ENCODE results near the gene BAIAP3.
"Not testable (repeated sequence)": the region's sequence is repeated elsewhere in the genome, so short reads cannot be mapped to it uniquely, and the experiment has no call there.

Gene BAIAP3

DNA sequence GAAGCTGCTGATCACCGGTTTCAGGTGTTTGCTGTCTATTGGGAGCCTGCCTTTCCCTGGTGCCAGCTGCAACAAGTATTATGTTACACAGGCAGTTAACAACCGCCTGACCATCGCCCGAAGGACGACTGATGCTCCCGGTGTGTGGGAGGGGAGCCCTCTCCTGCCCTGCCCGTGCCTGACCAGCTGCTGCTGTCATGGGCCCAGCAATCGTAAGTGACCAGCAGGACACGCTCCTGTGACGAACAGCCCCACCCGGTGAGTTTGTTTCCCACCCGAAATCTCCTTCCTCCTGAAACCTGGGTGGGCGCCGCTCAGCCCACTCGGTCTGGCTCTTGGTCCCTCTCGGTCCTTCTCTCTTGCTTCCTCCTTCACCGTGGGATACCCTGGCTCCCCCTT lies 41.9 kb upstream of the BAIAP3 start:
- H3K4me3 Mint-ChIP-seq = peak overlapping the region; percentile 49
- peaks cover 63% of the 10 kb centered on the region for H3K27me3 Mint-ChIP-seq (ENCODE audit: low read depth, poor library complexity)
- H3K4me1 Mint-ChIP-seq = peaks cover 65% of the 10 kb centered on the region
- TF ChIP-seq, protein P1, sequence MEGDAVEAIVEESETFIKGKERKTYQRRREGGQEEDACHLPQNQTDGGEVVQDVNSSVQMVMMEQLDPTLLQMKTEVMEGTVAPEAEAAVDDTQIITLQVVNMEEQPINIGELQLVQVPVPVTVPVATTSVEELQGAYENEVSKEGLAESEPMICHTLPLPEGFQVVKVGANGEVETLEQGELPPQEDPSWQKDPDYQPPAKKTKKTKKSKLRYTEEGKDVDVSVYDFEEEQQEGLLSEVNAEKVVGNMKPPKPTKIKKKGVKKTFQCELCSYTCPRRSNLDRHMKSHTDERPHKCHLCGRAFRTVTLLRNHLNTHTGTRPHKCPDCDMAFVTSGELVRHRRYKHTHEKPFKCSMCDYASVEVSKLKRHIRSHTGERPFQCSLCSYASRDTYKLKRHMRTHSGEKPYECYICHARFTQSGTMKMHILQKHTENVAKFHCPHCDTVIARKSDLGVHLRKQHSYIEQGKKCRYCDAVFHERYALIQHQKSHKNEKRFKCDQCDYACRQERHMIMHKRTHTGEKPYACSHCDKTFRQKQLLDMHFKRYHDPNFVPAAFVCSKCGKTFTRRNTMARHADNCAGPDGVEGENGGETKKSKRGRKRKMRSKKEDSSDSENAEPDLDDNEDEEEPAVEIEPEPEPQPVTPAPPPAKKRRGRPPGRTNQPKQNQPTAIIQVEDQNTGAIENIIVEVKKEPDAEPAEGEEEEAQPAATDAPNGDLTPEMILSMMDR (IDR thresholded peaks at IDR 0.05) = no peak
- H3K36me3 Mint-ChIP-seq (ENCODE audit: low read depth) = no peaks in the 10 kb centered on the region
- no peaks in the 10 kb centered on the region for H3K9me3 Mint-ChIP-seq
- H3K27ac Mint-ChIP-seq = peak overlapping the region; percentile 83
- peak; percentile 62 for DNase-seq

DNA sequence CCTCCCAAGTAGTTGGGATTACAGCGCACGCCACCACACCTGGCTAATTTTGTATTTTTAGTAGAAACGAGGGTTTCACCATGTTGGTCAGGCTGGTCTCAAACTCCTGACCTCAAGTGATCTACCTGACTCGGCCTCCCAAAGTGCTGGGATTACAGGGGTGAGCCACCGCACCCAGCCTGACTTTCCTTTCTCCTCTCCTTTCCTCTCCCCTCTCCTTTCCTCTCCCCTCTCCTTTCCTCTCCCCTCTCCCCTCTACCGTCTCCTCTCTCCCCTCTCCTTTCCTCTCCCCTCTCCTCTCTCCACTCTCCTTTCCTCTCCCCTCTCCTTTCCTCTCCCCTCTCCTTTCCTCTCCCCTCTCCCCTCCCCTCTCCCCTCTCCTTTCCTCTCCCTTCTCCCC lies 41.2 kb upstream of the BAIAP3 start:
- Mint-ChIP-seq H3K4me1 (peaks cover 70% of the 10 kb centered on the region), H3K27me3 (ENCODE audit: low read depth, poor library complexity) (peaks cover 63% of the 10 kb centered on the region), H3K4me3 (peak overlapping the region; percentile 49), H3K27ac (peak overlapping the region; percentile 83)
- not testable (repeated sequence) for DNase-seq; H3K9me3 Mint-ChIP-seq; H3K36me3 Mint-ChIP-seq (ENCODE audit: low read depth)

DNA sequence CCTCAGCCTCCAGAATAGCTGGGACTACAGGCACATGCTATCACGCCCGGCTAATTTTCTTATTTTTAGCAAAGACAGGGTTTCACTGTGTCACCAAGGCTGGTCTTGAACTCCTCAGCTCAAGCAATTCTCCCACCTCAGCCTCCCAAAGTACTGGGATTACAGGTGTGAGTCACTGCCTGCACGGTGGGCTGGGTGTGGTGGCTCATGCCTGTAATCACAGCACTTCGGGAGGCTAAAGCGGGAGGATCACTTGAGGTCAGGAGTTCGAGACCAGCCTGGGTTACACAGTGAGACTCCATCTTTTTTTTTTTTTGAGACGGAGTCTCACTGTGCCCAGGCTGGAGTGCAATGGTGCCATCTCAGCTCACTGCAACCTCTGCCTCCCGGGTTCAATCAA lies 40.6 kb upstream of the BAIAP3 start:
- H3K4me1 Mint-ChIP-seq = peaks cover 69% of the 10 kb centered on the region
- peaks cover 59% of the 10 kb centered on the region for H3K27me3 Mint-ChIP-seq (ENCODE audit: low read depth, poor library complexity)
- not testable (repeated sequence) for DNase-seq; H3K27ac Mint-ChIP-seq; H3K9me3 Mint-ChIP-seq; H3K4me3 Mint-ChIP-seq; H3K36me3 Mint-ChIP-seq (ENCODE audit: low read depth)

DNA sequence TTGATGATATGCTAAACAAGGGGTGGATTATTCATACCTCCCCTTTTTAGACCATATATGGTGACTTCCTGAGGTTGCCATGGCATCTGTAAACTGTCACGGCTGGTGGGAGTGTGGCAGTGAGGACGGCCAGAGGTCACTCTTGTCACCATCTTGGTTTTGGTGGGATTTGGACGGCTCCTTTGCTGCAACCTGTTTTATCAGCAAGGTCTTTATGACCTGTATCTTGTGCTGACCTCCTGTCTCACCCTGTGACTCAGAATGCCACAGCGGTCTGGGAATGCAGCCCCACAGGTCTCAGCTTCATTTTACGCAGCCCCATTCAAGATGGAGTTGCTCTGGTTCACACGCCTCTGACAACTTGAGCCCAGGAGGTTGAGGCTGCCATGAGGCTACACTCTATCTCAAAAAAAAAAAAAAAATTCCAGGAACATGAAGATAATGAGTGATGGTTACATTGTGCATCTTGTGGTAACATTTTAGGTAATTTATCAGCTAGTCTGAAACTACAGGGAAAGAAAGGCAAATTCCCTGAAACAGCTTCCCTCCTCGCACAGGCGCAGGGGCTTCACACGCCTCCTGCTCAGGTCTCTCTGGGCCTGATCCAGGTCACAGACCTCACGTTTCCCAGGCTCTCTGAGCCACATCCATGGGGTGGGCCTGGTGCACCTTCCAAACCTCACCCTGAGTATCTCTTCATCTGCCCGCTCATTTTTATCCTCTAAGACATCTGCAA lies 39.4 kb upstream of the BAIAP3 start:
- Mint-ChIP-seq H3K4me1 (peaks cover 76% of the 10 kb centered on the region), H3K9me3 (peaks cover 3% of the 10 kb centered on the region), H3K27ac (peak overlapping the region; percentile 69), H3K4me3 (peak overlapping the region; percentile 19), H3K36me3 (ENCODE audit: low read depth) (no peaks in the 10 kb centered on the region), H3K27me3 (ENCODE audit: low read depth, poor library complexity) (peaks cover 52% of the 10 kb centered on the region)
- TF ChIP-seq, protein P1 (IDR thresholded peaks at IDR 0.05) = no peak
- no peak for DNase-seq

DNA sequence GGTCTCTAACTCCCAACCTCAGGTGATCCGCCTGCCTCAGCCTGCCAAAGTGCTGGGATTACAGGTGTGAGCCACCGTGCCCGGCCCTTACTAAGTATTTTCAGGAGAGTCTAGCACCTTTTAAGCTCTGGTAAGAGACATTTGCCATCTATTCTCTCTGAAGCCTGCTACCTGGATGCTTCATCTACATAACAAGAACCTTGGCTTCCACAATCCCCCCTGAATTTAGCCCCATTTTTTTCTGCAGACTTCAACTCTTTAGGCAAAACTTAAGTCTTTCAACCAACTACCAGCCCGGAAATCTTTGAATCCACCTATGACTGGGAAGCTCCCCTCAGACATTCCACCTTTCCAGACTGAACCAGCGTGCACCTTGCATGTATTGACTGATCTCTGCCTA lies 38.0 kb upstream of the BAIAP3 start:
- peaks cover 71% of the 10 kb centered on the region for H3K4me1 Mint-ChIP-seq
- H3K27me3 Mint-ChIP-seq (ENCODE audit: low read depth, poor library complexity) = peaks cover 43% of the 10 kb centered on the region
- peak overlapping the region; percentile 52 for H3K4me3 Mint-ChIP-seq
- H3K9me3 Mint-ChIP-seq = peaks cover 3% of the 10 kb centered on the region
- H3K36me3 Mint-ChIP-seq (ENCODE audit: low read depth) = no peaks in the 10 kb centered on the region
- DNase-seq = no peak
- TF ChIP-seq, protein P1 (IDR thresholded peaks at IDR 0.05) = no peak
- no peak overlapping the region for H3K27ac Mint-ChIP-seq

DNA sequence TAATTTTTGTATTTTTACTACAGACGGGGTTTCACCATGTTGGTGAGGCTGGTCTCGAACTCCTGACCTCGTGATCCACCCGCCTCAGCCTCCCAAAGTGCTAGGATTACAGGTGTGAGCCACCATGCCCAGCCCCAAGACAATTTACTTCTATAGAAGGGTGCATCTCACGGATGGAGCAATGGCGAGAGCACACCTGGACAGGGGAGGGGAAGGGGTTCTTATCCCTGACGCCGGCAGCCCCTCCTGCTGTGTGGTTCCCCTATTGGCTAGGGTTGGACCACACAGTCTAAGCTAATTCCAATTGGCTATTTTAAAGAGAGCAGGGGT lies 36.8 kb upstream of the BAIAP3 start:
- peaks cover 35% of the 10 kb centered on the region for H3K27me3 Mint-ChIP-seq (ENCODE audit: low read depth, poor library complexity)
- H3K9me3 Mint-ChIP-seq; DNase-seq; H3K36me3 Mint-ChIP-seq (ENCODE audit: low read depth); H3K27ac Mint-ChIP-seq: not testable (repeated sequence)
- H3K4me3 Mint-ChIP-seq = peak overlapping the region; percentile 44
- peaks cover 65% of the 10 kb centered on the region for H3K4me1 Mint-ChIP-seq

DNA sequence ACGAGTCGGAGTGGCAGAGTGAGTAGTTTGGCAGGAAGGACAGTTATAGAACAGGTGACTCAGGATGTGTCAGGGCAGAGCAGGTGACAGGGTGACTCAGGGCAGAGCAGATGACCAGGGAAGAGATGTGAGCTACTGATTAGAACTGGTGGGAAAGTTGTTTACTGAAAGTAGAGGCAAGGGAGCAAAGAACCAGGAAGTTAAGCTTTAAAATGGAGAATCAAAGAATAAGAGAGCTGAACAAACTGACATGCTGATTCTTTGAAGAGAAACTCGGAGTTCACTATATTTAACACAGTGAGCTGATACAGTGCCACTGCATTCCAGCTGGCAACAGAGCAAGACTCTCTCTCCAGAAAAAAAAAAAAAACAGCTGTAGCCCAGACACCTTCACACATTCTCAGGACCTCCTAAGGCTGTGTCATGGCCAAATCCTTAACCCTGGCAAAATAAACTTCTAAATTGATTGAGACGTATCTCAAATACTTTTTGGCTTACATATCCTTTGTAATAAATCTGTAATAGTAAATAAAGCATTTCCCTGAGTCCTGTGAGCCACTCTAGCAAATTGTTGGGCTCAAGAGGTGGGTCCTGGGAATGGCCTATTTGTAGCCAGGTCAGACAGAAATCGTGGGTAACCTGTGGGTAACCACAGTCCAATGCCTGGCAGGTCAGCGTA lies 36.3 kb upstream of the BAIAP3 start:
- Mint-ChIP-seq H3K4me1 (peaks cover 64% of the 10 kb centered on the region), H3K27ac (no peak overlapping the region), H3K4me3 (peak overlapping the region; percentile 44), H3K27me3 (ENCODE audit: low read depth, poor library complexity) (peaks cover 32% of the 10 kb centered on the region), H3K36me3 (ENCODE audit: low read depth) (no peaks in the 10 kb centered on the region), H3K9me3 (peaks cover 3% of the 10 kb centered on the region)
- DNase-seq = no peak
- TF ChIP-seq, protein P1 (IDR thresholded peaks at IDR 0.05) = no peak
